Measurements from ENCODE around the gene MTUS2. TPM values are rescaled to one million over a fixed set of nuclear protein-coding genes. Genes with fewer than 3 reads are reported as not detected.

The MTUS2 gene
- total and polyA plus RNA-seq, 2 donors (not counting 3 experiments of a cell fraction or from before 2014, with no cell fraction given) = not detected

DNA sequence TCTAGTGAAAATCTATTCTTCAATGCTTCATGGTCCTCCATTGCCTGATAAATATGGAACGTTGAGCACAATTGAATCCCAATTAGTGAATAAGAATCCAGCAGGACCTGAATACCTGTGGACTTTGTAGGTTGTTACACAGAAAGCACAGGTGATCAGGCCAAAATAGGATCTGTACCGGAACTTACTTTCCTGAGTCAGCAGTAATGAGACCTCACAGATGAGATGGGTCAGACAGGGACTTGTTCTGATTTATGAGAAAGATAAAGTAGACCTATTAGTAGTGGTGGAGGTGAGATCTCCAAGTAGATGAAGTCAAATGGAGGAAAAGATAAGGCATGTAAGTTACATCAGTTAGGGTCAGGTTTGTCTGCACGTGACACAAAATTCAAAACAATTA, 351.1 kb downstream of the MTUS2 start:
- no TSS peak for BruUV-seq (replicated peaks)
- H4K20me1 ChIP-seq (replicated peaks; ENCODE audit: control insufficient read depth, extremely low read depth, insufficient read depth, low read length) = no peaks in the 10 kb centered on the region
- CTCF ChIA-PET = no interaction called here
- dilution Hi-C loops (cut with MboI; ENCODE audit: extremely low pct_ligation_motif_present, low sequenced_read_pairs) = no loop called here
- H3K79me2 ChIP-seq (ENCODE audit: control insufficient read depth, insufficient read depth, low read length) = no peaks in the 10 kb centered on the region
- H3K9me1 ChIP-seq (replicated peaks; ENCODE audit: control insufficient read depth, extremely low read depth, insufficient read depth, low read length) = no peaks in the 10 kb centered on the region
- POLR2A ChIA-PET = no interaction called here
- no peak for FAIRE-seq
- TF ChIP-seq, protein P1, sequence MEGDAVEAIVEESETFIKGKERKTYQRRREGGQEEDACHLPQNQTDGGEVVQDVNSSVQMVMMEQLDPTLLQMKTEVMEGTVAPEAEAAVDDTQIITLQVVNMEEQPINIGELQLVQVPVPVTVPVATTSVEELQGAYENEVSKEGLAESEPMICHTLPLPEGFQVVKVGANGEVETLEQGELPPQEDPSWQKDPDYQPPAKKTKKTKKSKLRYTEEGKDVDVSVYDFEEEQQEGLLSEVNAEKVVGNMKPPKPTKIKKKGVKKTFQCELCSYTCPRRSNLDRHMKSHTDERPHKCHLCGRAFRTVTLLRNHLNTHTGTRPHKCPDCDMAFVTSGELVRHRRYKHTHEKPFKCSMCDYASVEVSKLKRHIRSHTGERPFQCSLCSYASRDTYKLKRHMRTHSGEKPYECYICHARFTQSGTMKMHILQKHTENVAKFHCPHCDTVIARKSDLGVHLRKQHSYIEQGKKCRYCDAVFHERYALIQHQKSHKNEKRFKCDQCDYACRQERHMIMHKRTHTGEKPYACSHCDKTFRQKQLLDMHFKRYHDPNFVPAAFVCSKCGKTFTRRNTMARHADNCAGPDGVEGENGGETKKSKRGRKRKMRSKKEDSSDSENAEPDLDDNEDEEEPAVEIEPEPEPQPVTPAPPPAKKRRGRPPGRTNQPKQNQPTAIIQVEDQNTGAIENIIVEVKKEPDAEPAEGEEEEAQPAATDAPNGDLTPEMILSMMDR (IDR thresholded peaks at IDR 0.05; ENCODE audit: extremely low read depth in 1 of 2, insufficient read depth in 1 of 2, low read depth in 1 of 2, low read length in 2 of 2) = no peak
- no peak for TF ChIP-seq POLR2A (IDR thresholded peaks at IDR 0.05; ENCODE audit: low read depth, low read length)
- no peak for TF ChIP-seq JUN (IDR thresholded peaks at IDR 0.05; ENCODE audit: borderline replicate concordance, insufficient read depth, insufficient read length, low read depth)
- no peak for TF ChIP-seq FOS (IDR thresholded peaks at IDR 0.05; ENCODE audit: borderline replicate concordance, insufficient read depth, low read length)
- H3K4me2 ChIP-seq (ENCODE audit: insufficient read depth, low read length) = no peak overlapping the region
- H3K9me3 ChIP-seq (replicated peaks; ENCODE audit: control insufficient read depth, insufficient read depth, low read length) = no peaks in the 10 kb centered on the region
- no peaks in the 10 kb centered on the region for H3K27me3 ChIP-seq (ENCODE audit: control insufficient read depth in 2 of 2, insufficient read depth in 2 of 2, low read length in 2 of 2)
- no peaks in the 10 kb centered on the region for H3K4me1 ChIP-seq (ENCODE audit: control insufficient read depth, extremely low read depth, insufficient read depth, low read length)
- intact Hi-C loops (cut with micrococcal nuclease) = no loop called here
- no peak overlapping the region for H3K4me3 ChIP-seq (replicated peaks in 1 of 3; ENCODE audit: insufficient read depth in 1 of 3, low read depth in 1 of 3, low read length in 3 of 3)
- no peaks in the 10 kb centered on the region for H3K36me3 ChIP-seq (ENCODE audit: control insufficient read depth in 2 of 2, extremely low read depth in 1 of 2, insufficient read depth in 2 of 2, low read length in 2 of 2)
- DNase-seq (ENCODE audit: low read depth, low spot score) = no peak
- H3K27ac ChIP-seq (ENCODE audit: insufficient read depth, low read depth, low read length) = no peak overlapping the region
- no peak overlapping the region for H2AFZ ChIP-seq (ENCODE audit: low read depth, low read length)
- no peak overlapping the region for H3K9ac ChIP-seq (replicated peaks; ENCODE audit: extremely low read depth, insufficient read depth, low read length)

DNA sequence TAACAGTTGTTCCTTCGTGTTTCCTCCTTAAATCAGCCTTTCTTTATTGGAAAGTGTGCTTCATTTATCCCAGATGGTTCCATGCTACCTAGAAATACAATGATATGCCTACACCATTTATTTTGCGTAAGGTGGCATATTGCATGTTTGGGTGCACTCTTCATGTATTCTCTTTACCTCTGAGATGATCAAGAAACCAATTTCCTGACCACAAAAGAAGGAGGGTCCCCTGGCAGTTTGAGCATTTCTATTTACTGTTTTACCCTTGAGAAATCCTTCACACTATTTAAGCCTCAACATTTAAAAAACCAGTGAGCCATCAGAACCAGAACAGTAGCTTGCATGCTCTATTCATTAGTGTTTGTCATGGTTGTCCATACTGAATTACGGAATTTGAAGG, 354.0 kb downstream of the MTUS2 start:
- H3K9me1 ChIP-seq (replicated peaks; ENCODE audit: control insufficient read depth, extremely low read depth, insufficient read depth, low read length) = no peaks in the 10 kb centered on the region
- no peak overlapping the region for H3K27ac ChIP-seq (ENCODE audit: insufficient read depth, low read depth, low read length)
- no peak overlapping the region for H2AFZ ChIP-seq (ENCODE audit: low read depth, low read length)
- POLR2A ChIA-PET = no interaction called here
- no peak overlapping the region for H3K4me2 ChIP-seq (ENCODE audit: insufficient read depth, low read length)
- H4K20me1 ChIP-seq (replicated peaks; ENCODE audit: control insufficient read depth, extremely low read depth, insufficient read depth, low read length) = no peaks in the 10 kb centered on the region
- TF ChIP-seq POLR2A (IDR thresholded peaks at IDR 0.05; ENCODE audit: low read depth, low read length) (no peak), EZH2 (IDR thresholded peaks at IDR 0.05; ENCODE audit: borderline replicate concordance, low read depth, low read length, severe bottlenecking) (no peak), GATA2 (IDR thresholded peaks at IDR 0.05; ENCODE audit: insufficient read depth, insufficient read length, low read depth, low read length) (no peak), FOS (IDR thresholded peaks at IDR 0.05; ENCODE audit: borderline replicate concordance, insufficient read depth, low read length) (no peak), MYC (IDR thresholded peaks at IDR 0.05; ENCODE audit: low read depth, low read length) (no peak), POLR2AphosphoS5 (IDR thresholded peaks at IDR 0.05; ENCODE audit: insufficient read depth, low read depth, low read length) (no peak), JUN (IDR thresholded peaks at IDR 0.05; ENCODE audit: borderline replicate concordance, insufficient read depth, insufficient read length, low read depth) (no peak)
- TF ChIP-seq, protein P2, sequence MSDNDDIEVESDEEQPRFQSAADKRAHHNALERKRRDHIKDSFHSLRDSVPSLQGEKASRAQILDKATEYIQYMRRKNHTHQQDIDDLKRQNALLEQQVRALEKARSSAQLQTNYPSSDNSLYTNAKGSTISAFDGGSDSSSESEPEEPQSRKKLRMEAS (IDR thresholded peaks at IDR 0.05; ENCODE audit: insufficient read depth, insufficient read length) = no peak
- TF ChIP-seq, protein P1 (IDR thresholded peaks at IDR 0.05; ENCODE audit: extremely low read depth in 1 of 2, insufficient read depth in 1 of 2, low read depth in 1 of 2, low read length in 2 of 2) = no peak
- no peaks in the 10 kb centered on the region for H3K9me3 ChIP-seq (replicated peaks; ENCODE audit: control insufficient read depth, insufficient read depth, low read length)
- FAIRE-seq = no peak
- H3K27me3 ChIP-seq (ENCODE audit: control insufficient read depth in 2 of 2, insufficient read depth in 2 of 2, low read length in 2 of 2) = no peaks in the 10 kb centered on the region
- BruUV-seq (replicated peaks) = no TSS peak
- no peaks in the 10 kb centered on the region for H3K4me1 ChIP-seq (ENCODE audit: control insufficient read depth, extremely low read depth, insufficient read depth, low read length)
- H3K79me2 ChIP-seq (ENCODE audit: control insufficient read depth, insufficient read depth, low read length) = no peaks in the 10 kb centered on the region
- intact Hi-C loops (cut with micrococcal nuclease) = no loop called here
- dilution Hi-C loops (cut with MboI; ENCODE audit: extremely low pct_ligation_motif_present, low sequenced_read_pairs) = no loop called here
- DNase-seq (ENCODE audit: low read depth, low spot score) = no peak
- no peaks in the 10 kb centered on the region for H3K36me3 ChIP-seq (ENCODE audit: control insufficient read depth in 2 of 2, extremely low read depth in 1 of 2, insufficient read depth in 2 of 2, low read length in 2 of 2)
- no peak overlapping the region for H3K4me3 ChIP-seq (replicated peaks in 1 of 3; ENCODE audit: insufficient read depth in 1 of 3, low read depth in 1 of 3, low read length in 3 of 3)
- no peak overlapping the region for H3K9ac ChIP-seq (replicated peaks; ENCODE audit: extremely low read depth, insufficient read depth, low read length)
- CTCF ChIA-PET = no interaction called here
